ENCODE results near the gene MFSD2A. TPM values are rescaled to one million over a fixed set of nuclear protein-coding genes. Genes with fewer than 3 reads are reported as not detected.
"Not testable (repeated sequence)": the region's sequence is repeated elsewhere in the genome, so short reads cannot be mapped to it uniquely, and the experiment has no call there.

MFSD2A gene
- total RNA-seq, 3 donors from 2014 or later, result 11.3 to 29.6 (median 24.4) TPM

DNA sequence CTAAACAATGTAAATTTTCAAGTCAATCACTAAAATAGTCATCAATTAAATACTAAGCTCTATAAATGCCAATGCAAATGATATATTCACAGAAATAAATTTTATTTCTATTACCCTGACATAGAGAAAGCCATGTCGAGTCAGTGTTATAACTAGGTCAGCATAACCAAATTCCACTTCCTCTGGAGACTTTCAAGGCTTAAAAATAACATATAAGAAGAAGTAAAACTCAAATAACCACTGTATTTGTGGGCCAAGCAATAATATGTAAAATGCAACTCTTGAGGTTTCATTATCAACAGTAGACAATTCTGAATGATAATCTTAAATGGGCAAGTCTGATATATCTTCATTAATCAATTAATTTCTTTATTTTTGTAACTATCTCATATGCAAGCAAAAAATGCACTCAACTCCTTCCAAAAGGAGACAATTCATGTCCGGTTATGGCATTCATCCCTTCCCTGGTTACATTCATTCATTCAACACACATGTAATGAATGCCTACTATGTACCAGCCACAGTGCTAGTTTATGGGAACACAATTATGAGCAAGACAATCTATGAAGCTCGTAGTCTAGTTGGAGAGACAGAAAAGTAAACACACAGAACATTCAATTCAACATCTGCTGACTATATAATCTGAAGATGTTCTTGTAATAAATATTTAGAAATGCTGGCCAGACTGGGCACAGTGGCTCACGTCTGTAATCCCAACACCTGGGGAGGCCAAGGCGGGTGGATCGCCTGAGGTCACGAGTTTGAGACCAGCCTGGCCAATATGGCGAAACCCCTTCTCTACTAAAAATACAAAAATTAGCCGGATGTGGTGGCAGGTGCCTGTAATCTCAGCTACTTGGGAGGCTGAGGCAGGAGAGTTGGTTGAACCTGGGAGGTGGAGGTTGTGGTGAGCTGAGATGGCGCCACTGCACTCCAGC, 48.5 kb downstream of the MFSD2A start:
- ATAC-seq (peak; percentile 31), DNase-seq (no peak)
- Histone ChIP-seq H3K9me3 (no peaks in the 10 kb centered on the region), H3K4me1 (ENCODE audit: low read depth) (no peaks in the 10 kb centered on the region), H3K4me3 (no peak overlapping the region), H3K36me3 (ENCODE audit: low read depth) (no peaks in the 10 kb centered on the region)
- intact Hi-C loops (cut with DNase I, micrococcal nuclease), result no loop called here
- TF ChIP-seq, protein P1, sequence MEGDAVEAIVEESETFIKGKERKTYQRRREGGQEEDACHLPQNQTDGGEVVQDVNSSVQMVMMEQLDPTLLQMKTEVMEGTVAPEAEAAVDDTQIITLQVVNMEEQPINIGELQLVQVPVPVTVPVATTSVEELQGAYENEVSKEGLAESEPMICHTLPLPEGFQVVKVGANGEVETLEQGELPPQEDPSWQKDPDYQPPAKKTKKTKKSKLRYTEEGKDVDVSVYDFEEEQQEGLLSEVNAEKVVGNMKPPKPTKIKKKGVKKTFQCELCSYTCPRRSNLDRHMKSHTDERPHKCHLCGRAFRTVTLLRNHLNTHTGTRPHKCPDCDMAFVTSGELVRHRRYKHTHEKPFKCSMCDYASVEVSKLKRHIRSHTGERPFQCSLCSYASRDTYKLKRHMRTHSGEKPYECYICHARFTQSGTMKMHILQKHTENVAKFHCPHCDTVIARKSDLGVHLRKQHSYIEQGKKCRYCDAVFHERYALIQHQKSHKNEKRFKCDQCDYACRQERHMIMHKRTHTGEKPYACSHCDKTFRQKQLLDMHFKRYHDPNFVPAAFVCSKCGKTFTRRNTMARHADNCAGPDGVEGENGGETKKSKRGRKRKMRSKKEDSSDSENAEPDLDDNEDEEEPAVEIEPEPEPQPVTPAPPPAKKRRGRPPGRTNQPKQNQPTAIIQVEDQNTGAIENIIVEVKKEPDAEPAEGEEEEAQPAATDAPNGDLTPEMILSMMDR (IDR thresholded peaks at IDR 0.05), result no peak

DNA sequence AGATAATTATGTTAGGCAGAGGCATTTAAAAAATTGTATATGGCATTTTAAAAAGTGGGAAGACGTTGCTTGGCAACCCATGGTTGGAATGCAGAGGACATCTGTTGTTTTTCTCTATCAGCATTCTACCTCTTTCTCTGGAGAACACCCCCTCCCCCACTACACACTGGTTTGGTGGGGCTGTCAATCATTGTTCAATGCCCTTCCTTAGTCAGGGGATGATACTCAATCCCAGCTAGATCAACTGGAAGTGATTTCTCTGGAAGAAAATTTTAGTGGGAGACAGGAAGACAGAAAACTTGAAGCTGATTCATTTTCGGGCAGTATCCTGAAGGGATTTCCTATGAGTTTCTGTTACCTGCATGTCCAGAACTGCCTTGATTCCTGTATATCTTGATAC, 49.9 kb downstream of the MFSD2A start:
- intact Hi-C loops (cut with DNase I, micrococcal nuclease), result no loop called here
- H3K4me1 ChIP-seq (ENCODE audit: low read depth), result no peaks in the 10 kb centered on the region
- TF ChIP-seq, protein P1 (IDR thresholded peaks at IDR 0.05), result no peak
- DNase-seq (no peak), ATAC-seq (no peak)
- no peaks in the 10 kb centered on the region for H3K9me3 ChIP-seq
- H3K36me3 ChIP-seq (ENCODE audit: low read depth), result no peaks in the 10 kb centered on the region
- H3K4me3 ChIP-seq, result no peak overlapping the region

DNA sequence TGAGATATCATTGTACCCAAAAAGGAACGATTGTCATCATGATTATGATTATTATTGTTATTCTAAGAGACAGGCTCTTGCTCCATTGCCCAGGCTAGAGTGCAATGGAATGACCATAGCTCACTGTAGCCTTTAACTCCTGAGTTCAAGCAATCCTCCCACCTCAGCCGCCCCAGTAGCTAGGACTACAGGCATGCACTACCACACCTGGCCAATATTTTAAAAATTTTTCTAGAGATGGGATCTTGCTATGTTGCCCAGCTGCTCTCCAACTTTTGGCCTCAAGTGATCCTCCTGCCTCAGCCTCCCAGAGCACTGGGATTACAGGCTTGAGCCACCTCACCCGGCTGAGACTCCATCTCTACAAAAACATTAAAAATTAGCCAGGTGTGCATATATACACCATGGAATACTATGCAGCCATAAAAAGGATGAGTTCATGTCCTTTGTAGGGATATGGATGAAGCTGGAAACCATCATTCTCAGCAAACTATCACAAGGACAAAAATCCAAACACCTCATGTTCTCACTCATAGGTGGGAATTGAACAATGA, 52.6 kb downstream of the MFSD2A start:
- intact Hi-C loops (cut with DNase I, micrococcal nuclease); ATAC-seq: not testable (repeated sequence)

DNA sequence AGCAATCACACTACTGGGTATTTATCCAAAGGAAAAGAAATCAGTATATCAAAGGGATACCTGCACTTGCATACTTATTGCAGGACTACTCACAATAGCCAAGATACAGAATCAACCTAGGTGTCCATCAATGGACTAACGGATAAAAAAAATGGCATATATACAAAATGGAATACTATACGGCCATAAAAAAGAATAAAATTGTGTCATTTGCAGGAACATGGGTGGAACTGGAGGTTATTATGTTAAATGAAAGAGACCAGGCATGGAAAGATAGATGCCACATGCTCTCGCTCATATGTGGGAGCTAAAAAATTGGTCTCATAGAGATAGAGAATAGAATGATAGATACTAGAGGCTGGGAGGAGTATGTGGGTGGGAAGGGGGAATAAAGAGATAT, 56.3 kb downstream of the MFSD2A start:
- ATAC-seq, result no peak
- DNase-seq, result no peak
- TF ChIP-seq, protein P1 (IDR thresholded peaks at IDR 0.05), result no peak
- intact Hi-C loops (cut with DNase I, micrococcal nuclease), result no loop called here
- no peaks in the 10 kb centered on the region for H3K36me3 ChIP-seq (ENCODE audit: low read depth)
- no peaks in the 10 kb centered on the region for H3K9me3 ChIP-seq
- H3K4me1 ChIP-seq (ENCODE audit: low read depth), result no peaks in the 10 kb centered on the region
- no peak overlapping the region for H3K4me3 ChIP-seq

More for the DNA sequence above, 52.6 kb downstream of the MFSD2A start:
- not testable (repeated sequence) for H3K4me1 ChIP-seq (ENCODE audit: low read depth); H3K4me3 ChIP-seq; DNase-seq; H3K36me3 ChIP-seq (ENCODE audit: low read depth); H3K9me3 ChIP-seq

DNA sequence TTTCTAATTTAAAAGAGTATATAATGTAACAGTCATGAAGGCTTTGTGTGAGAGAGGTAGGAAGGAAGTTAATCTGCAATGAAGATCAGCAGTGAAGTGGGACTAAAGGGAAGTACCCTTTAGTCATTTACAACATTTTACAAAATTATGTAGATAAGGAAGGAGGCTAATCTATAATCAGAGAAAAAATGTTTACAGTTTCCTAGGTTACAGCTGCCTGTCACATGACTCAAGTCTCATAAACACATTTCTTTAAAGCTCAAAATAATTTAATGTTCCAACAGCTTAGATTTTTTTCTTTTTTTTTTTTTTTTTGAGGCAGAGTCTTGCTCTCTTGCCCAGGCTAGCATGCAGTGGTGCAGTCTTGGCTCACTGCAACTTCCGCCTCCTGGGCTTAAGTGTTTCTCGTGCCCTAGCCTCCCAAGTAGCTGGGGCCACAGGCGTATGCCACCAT, 59.3 kb downstream of the MFSD2A start:
- TF ChIP-seq, protein P1 (IDR thresholded peaks at IDR 0.05), result no peak
- peak; percentile 79 for ATAC-seq
- H3K9me3 ChIP-seq, result no peaks in the 10 kb centered on the region

More for the DNA sequence above, 59.3 kb downstream of the MFSD2A start:
- Histone ChIP-seq H3K4me3 (no peak overlapping the region), H3K4me1 (ENCODE audit: low read depth) (no peaks in the 10 kb centered on the region), H3K36me3 (ENCODE audit: low read depth) (no peaks in the 10 kb centered on the region)
- intact Hi-C loops (cut with DNase I, micrococcal nuclease), result no loop called here
- DNase-seq, result no peak
